HG03378 (cell line): ENCODE results near the gene UNC45A.
"Not testable (repeated sequence)": the region's sequence is repeated elsewhere in the genome, so short reads cannot be mapped to it uniquely, and the experiment has no call there.

Source experiments
- ATAC-seq: cut with Tn5 transposase; IDR thresholded peaks from one replicate; pipeline ENCODE4 v1.9.1; 2021; ENCODE audit warnings: mild to moderate bottlenecking, moderate library complexity; ENCODE audit not compliant: unreplicated experiment

The UNC45A gene

DNA sequence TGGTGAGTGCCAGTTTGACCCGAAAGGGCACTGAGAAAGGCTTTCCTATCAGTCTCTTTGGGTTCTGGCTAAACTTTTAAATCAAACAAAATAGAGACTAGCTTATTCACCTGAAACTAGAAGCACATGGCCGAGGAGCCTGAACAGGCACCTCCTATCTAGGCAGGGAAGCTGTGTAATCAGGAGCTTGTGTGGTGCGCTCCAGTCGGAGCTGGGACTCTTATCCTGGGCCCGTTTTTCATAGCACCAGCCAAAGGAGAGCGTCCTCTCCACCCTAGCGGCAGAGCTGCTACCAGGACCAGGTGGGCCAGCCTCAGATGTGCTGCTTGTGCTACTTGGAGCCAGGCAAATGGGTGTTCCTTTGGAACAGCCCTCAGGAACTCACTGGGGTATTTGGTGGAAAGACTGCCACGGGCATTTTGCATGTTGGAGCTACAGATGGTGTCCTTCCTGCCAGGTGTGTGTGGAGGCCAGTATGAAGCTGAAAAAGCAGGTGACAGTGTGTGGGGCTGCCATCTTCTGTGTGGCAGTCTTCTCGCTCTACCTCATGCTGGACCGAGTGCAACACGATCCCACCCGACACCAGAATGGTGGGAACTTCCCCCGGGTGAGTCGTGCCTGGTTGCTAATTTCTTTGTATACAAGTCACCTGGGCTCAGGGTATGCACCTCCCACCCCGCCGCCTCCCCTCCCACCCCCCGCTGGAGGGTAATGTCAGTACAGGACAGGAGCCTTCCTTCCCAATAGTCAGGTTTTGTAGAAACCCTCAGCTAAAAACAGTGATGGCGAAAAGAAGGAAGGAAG, 31.1 kb upstream of the UNC45A start:
- no peak for ATAC-seq

DNA sequence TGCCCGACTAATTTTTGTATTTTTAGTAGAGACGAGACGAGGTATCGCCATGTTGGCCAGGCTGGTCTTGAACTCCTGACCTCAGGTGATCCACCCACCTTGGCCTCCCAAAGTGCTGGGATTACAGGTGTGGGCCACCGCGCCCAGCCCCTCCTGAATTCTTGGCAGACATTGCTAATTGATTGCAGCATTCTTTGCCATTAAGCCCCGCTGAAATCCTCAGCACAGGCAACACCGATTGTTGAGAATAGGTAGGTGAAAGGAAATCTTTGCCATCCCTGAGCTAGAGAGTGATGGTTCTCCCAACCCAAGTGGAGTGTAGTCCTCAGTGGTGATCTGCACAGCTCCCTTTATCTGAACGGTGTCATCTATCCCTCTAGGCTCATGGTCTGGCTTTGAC, 30.3 kb upstream of the UNC45A start:
- no peak for ATAC-seq

DNA sequence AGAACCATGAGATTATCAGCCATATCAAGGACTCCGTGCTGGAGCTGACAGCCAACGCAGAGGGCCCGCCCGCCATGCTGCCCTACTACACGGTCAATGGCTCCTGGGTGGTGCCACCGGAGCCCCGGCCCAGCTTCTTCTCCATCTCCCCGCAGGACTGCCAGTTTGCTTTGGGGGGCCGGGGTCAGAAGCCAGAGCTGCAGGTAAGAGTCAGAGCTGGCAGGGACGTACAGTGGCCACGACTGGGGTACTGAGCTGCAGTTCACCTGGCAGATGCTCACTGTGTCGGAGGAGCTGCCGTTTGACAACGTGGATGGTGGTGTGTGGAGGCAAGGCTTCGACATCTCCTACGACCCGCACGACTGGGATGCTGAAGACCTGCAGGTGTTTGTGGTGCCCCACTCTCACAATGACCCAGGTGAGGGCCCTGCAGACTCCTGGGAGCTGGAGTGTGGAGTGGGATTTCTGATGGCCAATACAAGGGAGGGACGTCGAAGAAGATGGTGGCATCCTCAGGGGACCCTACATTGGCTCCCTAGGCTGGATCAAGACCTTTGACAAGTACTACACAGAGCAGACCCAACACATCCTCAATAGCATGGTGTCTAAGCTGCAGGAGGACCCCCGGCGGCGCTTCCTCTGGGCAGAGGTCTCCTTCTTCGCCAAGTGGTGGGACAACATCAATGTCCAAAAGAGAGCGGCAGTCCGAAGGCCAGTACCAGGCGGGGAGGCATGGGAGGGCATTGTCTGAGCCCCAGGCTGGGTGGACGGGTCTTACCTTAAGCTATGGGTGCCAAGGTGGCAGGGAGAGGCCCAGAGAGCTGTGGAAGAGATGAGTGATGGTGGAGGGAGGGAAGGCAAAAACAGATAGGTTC, 29.5 kb upstream of the UNC45A start:
- no peak for ATAC-seq

DNA sequence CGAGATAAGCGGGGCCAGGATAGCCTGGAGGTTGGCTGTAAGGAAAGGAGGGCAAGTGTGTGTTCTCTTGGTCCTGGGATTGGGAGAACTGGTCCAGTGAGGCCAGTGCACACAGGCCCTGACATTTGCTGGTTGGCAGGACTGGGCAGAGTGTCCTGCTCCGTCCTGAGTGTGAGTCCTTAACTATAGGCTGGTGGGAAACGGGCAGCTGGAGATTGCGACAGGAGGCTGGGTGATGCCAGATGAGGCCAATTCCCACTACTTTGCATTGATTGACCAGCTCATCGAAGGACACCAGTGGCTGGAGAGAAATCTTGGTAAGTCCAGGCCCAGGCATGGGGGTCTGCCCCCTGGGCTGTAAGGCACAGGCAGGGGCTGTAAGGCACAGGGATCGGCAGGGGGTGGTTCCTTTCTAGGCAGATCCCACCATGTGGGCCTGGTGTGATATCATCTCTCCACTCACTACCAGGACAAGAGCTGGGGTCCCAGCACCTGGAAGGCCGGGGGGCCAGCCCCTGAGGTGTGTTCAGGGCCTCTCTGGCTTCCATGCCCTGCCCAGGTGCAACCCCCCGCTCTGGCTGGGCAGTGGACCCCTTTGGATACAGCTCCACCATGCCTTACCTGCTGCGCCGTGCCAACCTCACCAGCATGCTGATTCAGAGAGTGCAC, 28.8 kb upstream of the UNC45A start:
- ATAC-seq = no peak

DNA sequence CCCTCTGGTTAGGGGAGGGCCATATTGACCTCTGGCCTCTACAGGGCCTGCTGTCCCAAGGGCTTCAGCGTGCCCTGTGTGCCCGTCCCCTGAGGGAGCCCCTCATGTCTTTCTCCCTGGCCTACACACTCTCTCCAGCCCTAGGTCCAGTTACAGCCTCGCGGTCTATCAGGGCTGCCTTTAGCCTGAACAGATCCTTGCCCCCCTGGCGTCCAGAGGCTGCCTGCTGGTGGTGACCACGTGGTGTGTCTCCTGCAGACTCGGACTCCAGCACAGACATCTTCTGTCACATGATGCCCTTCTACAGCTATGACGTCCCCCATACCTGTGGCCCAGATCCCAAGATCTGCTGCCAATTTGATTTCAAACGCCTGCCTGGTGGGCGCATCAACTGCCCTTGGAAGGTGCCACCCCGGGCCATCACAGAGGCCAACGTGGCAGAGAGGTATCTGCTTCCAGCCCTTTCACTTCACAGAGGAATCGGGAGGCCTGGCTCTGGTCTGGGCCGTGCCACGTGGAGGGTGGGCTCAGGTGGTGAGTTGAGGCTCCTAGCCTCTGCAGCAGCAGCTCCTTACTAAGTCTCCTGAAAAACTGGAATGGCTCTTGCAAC, 27.9 kb upstream of the UNC45A start:
- no peak for ATAC-seq

DNA sequence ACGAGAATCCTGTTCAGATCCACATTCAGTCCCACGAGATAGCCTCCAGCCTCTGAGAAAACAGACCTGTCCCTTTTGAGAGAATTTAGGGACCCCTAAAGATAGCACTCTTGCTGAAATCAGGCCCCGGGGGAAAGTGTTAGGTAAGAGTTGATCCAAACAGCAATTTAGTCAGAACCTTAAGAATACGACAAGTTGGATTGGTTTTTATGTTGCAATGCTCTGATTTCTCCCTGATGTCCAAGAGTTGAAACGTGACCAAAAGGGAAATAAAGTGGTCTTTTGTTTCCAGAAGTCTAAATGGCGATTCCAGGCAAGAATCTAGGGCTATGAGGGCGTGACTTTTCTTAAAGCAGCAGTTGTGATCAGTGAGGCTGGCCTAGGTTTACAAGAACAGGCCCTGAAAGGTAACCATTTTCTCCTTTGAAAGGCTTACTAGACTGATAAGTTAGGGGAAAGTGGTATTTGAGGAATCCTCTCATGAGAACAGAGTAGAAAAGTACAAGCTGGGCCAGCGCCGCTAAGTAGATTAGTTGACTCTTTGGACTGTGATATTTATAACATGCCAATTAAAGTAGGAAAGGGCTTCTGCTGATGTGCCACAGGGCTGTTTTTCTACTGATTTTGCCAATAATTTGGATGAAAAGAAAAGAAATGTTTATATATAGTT, 27.1 kb upstream of the UNC45A start:
- no peak for ATAC-seq

DNA sequence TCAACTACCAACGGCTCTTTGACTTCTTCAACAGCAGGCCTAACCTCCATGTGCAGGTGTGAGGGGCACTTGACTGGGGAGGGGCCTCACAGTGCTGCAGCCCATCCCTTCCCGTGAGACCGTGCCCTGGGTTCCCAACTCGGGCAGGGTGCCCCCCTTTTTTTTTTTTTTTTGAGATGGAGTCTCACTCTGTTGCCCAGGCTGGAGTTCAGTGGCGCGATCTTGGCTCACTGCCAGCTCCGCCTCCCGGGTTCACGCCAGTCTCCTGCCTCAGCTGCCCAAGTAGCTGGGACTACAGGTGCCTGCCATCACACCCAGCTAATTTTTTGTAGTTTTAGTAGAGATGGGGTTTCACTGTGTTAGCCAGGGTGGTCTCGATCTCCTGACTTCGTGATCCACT, 25.6 kb upstream of the UNC45A start:
- not testable (repeated sequence) for ATAC-seq

DNA sequence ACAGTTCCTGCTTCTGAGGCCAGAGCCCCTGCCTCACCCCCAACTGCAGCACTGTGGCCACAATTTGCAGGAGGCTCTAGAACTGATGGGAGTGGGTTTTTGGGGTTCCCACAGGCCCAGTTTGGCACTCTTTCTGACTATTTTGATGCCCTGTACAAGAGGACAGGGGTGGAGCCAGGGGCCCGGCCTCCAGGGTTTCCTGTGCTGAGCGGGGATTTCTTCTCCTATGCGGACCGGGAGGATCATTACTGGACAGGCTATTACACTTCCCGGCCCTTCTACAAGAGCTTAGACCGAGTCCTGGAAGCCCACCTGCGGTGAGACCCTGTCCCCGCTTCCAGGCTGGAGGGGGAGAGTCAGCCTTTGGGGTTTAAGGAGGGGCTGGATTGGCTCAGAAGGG, 25.1 kb upstream of the UNC45A start:
- no peak for ATAC-seq

DNA sequence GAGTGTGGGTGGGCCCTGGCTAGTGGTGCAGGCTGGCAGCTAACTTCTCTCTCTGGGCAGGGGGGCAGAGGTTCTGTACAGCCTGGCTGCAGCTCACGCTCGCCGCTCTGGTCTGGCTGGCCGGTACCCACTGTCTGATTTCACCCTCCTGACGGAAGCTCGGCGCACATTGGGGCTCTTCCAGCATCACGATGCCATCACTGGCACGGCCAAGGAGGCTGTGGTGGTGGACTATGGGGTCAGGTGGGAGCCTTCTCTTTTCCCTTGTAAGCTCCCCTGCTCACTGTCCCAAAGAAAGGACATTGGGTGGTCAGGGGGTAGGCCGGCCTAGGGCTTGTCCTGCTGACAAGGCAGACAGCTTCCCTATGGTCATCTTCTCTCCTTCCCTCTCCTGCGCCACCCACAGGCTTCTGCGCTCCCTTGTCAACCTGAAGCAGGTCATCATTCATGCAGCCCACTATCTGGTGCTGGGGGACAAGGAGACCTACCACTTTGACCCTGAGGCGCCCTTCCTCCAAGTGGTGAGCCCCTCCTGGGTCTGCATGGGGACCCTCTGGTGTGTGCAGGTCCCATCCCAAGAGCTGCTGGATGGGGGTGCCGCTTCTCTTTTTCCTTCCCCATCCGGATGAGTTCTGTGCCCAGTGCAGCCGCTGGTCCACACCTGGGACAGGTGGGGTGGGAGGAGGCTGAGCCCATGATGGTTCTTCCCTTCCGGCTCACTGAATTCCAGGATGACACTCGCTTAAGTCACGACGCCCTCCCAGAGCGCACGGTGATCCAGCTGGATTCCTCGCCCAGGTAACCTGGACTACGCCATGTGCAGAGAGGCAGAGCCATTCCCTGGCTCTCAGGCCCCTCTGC, 24.4 kb upstream of the UNC45A start:
- ATAC-seq = no peak

DNA sequence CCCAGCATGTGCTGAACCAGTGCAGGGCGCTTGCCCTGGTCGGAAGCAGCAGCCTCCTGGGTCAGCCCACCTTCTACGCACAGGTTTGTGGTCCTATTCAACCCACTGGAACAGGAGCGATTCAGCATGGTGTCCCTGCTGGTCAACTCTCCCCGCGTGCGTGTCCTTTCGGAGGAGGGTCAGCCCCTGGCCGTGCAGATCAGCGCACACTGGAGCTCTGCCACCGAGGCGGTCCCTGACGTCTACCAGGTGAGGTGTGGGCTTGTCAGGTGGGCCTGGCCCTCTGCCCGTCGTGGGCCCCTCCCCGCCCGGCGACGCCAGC, 23.8 kb upstream of the UNC45A start:
- no peak for ATAC-seq

DNA sequence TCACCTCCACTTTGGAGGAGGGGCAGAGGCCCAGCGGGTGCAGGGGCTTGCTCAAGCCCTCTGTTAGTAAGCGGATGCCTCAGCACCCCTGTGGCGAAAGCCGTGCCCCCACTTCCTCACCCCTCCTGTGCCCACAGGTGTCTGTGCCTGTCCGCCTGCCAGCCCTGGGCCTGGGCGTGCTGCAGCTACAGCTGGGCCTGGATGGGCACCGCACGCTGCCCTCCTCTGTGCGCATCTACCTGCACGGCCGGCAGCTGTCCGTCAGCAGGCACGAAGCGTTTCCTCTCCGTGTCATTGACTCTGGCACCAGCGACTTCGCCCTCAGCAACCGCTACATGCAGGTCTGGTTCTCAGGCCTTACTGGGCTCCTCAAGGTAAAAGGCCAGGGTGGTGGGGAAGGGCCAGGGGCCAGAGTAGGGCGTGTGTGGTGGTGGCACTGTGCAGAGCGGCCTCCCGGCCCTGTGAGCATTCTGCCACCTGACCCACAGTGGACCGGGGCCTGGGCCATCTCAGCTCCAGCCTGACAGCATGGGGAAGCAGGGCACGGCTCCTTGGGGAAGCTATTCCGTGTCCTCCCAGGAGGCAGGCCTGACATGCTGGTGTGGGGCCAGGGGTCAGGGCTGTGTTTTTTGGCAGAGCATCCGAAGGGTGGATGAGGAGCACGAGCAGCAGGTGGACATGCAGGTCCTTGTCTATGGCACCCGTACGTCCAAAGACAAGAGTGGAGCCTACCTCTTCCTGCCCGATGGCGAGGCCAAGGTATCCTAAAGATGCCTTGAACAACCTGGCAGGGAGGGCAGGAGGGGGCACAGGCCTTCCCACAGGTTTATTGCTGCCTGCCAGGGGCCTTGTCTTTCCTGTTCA, 22.9 kb upstream of the UNC45A start:
- no peak for ATAC-seq

DNA sequence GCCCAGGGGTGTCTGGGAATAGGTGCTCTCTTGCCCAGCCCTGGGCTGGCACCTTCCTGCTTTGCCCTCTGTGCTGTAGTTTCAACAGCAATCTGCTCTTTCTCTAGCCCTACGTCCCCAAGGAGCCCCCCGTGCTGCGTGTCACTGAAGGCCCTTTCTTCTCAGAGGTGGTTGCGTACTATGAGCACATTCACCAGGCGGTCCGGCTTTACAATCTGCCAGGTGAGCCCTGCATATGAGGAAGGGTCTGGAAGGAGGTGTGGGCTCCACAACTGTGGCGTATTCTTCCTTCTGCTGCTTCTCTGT, 22.4 kb upstream of the UNC45A start:
- ATAC-seq = no peak

DNA sequence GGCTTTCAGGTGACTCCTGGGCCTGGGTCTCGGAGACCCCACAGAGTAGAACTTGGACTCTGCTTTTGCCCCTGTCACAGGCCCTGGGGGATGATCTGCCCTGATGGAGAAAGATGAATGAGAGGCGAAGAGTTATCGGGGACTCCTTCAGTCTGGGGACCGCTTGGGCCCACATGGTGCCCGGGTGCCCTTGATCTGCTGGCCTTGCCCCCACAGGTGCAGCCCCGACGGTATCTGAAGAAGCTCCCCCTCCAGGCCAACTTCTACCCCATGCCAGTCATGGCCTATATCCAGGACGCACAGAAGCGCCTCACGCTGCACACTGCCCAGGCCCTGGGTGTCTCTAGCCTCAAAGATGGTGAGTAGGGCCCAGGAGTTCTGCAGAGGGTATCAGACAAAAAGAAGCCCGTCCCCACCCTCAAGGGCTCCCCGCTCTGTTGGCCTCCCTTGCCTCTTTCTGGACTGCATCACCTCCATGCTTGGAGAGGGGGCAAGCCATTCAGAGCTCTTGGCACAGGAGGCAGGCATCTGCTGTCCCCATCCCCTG, 21.6 kb upstream of the UNC45A start:
- ATAC-seq = no peak

DNA sequence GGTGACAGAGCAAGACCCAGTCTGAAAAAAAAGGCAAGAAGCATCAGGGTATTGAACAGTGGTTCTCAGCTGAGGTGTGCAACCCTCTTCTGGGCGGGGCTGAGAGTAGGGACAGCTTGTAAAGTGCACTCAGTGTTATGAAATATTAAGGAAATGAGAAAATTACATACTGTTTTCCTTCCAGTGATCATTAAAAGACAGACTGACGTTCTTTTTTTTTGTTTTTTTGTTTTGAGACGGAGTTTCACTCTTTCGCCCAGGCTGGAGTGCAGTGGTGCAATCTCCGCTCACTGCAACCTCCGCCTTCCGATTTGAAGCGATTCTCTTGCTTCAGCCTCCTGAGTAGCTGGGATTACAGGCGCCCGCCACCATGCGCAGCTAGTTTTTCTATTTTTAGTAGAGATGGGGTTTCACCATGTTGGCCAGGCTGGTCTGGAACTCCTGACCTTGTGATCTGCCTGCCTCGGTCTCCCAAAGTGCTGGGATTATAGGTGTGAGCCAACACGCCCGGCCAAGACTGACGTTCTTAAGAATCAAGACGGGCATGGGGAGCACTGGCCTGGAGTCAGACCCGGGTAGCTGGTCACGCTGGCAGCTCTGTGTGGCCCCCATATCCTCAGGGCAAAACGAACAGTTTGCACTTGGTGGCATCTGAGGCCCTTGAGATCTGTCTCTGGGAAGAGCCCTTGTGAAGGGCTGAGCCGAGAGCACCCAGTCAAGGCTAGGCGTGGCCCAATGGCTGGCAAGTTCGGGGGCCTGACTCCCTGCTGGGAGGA, 20.6 kb upstream of the UNC45A start:
- no peak for ATAC-seq

DNA sequence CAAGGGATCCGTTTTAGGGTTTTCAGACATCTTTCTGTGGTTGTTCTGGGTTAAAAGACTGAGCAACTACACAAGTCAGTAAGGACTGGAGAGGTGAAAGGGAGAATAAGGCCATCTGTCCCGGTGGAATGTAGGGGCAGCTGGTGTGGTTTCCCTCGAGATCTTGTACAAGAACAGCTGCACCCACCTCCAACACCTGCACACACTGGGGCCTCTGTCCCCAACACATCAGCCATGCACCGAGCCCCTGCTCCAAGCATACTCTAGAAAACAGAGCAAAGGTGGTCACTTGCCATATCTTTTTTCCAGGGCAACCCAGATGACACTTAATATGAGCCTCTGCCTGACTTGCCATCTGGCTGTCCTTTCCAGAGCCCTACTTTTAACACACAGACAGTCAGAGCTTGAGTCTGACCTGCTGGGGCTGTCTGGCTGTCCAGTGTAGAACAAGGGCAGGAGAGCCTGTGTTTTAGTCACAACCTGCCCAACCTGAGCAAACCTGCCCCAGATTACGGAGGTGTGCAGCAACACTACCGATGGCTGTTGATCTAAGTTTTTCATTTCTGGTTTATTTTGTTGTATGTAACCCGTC, 19.8 kb upstream of the UNC45A start:
- no peak for ATAC-seq

DNA sequence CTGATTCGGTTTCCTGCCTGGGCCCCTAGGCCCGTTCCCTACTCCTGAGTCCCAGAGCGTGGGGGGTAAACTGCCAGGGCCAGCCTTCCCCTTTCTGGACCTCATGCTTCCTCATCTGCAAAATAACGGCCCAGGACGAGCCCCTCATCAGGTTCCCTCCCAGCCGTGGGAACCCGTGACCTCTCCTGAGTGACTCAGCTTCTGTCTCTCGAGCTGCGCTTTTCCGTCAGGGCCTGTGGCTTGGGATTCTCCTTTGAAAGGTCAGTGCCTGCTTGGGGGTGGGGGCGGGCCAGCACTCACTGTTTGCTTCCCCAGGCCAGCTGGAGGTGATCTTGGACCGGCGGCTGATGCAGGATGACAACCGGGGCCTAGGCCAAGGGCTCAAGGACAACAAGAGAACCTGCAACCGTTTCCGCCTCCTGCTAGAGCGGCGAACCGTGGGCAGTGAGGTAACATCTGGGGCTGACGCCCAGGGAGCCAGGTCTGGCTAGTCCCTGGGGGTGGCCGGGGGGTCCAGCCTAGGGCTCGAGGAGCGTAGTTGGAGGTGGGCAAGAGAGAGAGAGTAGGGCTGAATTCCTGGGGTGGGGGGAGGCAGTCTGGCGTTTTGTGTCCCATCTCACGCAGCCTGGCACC, 19.2 kb upstream of the UNC45A start:
- ATAC-seq = no peak

DNA sequence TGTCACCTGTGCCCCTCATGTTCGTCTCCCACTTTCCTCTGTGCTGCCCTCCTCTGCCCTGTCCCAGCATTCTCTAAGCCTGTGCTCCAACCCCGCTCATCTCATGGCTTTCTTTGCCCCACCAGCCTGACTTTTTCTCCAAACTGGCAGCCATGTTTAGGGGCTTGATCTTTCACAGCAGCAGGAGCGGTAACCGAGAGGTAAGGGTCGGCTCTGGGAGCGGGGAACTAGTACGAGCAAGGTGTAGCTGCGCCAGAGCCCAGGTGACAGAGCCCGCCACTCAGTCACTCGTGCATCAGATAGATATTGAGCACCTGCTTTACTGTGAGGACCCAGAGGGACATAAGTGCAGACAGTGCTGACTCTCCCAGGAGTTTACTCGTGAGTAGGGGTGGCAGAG, 18.6 kb upstream of the UNC45A start:
- ATAC-seq = no peak
